OCI-LY7 (cell line): Measurements from ENCODE around the gene EFCAB13. TPM values are rescaled to one million over a fixed set of nuclear protein-coding genes. Genes with fewer than 3 reads are reported as not detected.
"Not testable (repeated sequence)": the region's sequence is repeated elsewhere in the genome, so short reads cannot be mapped to it uniquely, and the experiment has no call there.

ENCODE experiments used
- BruUV-seq: library from RNA; stranded (reverse); fragments of 400-500 nt; replicated peaks from 2 replicates; lab custom pipeline; 2021; lab: Mats Ljungman, UMichigan
- CTCF ChIA-PET: fragments of 300-600 bp; sonication (Branson Sonifier 250); formaldehyde crosslinking; loops from one replicate; lab custom pipeline; 2022; ENCODE audit warnings: antibody characterized with exemption; ENCODE audit not compliant: unreplicated experiment; lab: Charles Lee
- POLR2A ChIA-PET: fragments of 300-600 bp; sonication (Branson Sonifier 250); formaldehyde crosslinking; loops from one replicate; lab custom pipeline; 2022; ENCODE audit warnings: antibody characterized with exemption; lab: Charles Lee
- DNase-seq: peaks from one replicate; pipeline ENCODE4 v3.0.0-alpha.2; 2015; ENCODE audit warnings: low spot score
- H2AFZ ChIP-seq: fragments of 200-600 bp; sonication (generic), shearing (Covaris generic); 2 replicates; pipeline ENCODE4 v1.6.1; 2014; ENCODE audit warnings: mild to moderate bottlenecking, antibody characterized with exemption, low read length, moderate library complexity
- H3K27ac ChIP-seq: fragments of 200-600 bp; sonication (generic); 2 replicates; pipeline ENCODE4 v1.5.1; 2014; ENCODE audit warnings: mixed run types, low read depth, mild to moderate bottlenecking, moderate library complexity, low read length, inconsistent platforms; ENCODE audit not compliant: poor library complexity, severe bottlenecking
- H3K36me3 ChIP-seq: fragments of 200-600 bp; sonication (generic); 2 replicates; pipeline ENCODE4 v1.6.1; 2014; ENCODE audit warnings: mild to moderate bottlenecking, antibody characterized with exemption, low read length, moderate library complexity, mixed read lengths; ENCODE audit not compliant: insufficient read depth
- H3K4me1 ChIP-seq: fragments of 200-600 bp; sonication (generic); 2 replicates; pipeline ENCODE4 v1.5.1; 2014; ENCODE audit warnings: mild to moderate bottlenecking, low read length; ENCODE audit not compliant: insufficient read depth, poor library complexity, severe bottlenecking
- H3K4me2 ChIP-seq: fragments of 200-600 bp; sonication (generic); 2 replicates; pipeline ENCODE4 v1.6.1; 2014; ENCODE audit warnings: mild to moderate bottlenecking, low read length
- H3K4me3 ChIP-seq: fragments of 200-600 bp; sonication (generic); 2 replicates; pipeline ENCODE4 v1.5.1; 2014; ENCODE audit warnings: mild to moderate bottlenecking, low read depth, low read length; ENCODE audit not compliant: poor library complexity, severe bottlenecking
- H3K79me2 ChIP-seq: fragments of 200-600 bp; sonication (generic); 2 replicates; pipeline ENCODE4 v1.6.1; 2016; ENCODE audit warnings: low read depth, mild to moderate bottlenecking, low read length, moderate library complexity, mixed read lengths; ENCODE audit not compliant: insufficient read depth
- H3K9me2 ChIP-seq: fragments of 200-600 bp; sonication (generic); 2 replicates; pipeline ENCODE4 v1.6.1; 2016; ENCODE audit warnings: mild to moderate bottlenecking, low read length, mixed read lengths; ENCODE audit not compliant: insufficient read depth
- H3K9me3 ChIP-seq: fragments of 200-600 bp; sonication (generic); 2 replicates; pipeline ENCODE4 v1.6.1; 2014; ENCODE audit warnings: mild to moderate bottlenecking, mixed run types, low read length, mixed read lengths
- H4K20me1 ChIP-seq: fragments of 200-600 bp; sonication (generic); 2 replicates; pipeline ENCODE4 v1.6.1; 2014; ENCODE audit warnings: mild to moderate bottlenecking, antibody characterized with exemption, low read length, moderate library complexity, mixed read lengths; ENCODE audit not compliant: insufficient read depth
- CTCF ChIP-seq: fragments of 200-600 bp; sonication (generic); conservative IDR thresholded peaks from 2 replicates; pipeline ENCODE4 v1.5.1; 2014; ENCODE audit warnings: mild to moderate bottlenecking, antibody characterized with exemption, low read length, moderate library complexity, mixed read lengths
- EZH2phosphoT487 ChIP-seq: fragments of 200-600 bp; sonication (generic); IDR thresholded peaks from 2 replicates; pipeline ENCODE4 v1.6.1; 2018; ENCODE audit warnings: low read depth, borderline replicate concordance, mild to moderate bottlenecking, mixed run types, antibody characterized with exemption, low read length, moderate library complexity, mixed read lengths
- intact Hi-C: fragments of 100-400 bp; cut with micrococcal nuclease; formaldehyde crosslinking; loops from one replicate; pipeline ENCODE4 v1.10.0; 2022; ENCODE audit not compliant: unreplicated experiment
- total RNA-seq, 2 experiments: library from RNA; depleted of rRNA in 1 of 2; stranded (reverse); fragments of >200 nt in 1 of 2; shearing (Covaris generic) in 1 of 2; gene quantifications; 2 replicates each; pipeline ENCODE4 v1.2.3, GENCODE V29; 2014 to 2022

Gene EFCAB13
- total RNA-seq, 2 experiments from 2014 or later: 4.5 to 5.3 TPM

DNA sequence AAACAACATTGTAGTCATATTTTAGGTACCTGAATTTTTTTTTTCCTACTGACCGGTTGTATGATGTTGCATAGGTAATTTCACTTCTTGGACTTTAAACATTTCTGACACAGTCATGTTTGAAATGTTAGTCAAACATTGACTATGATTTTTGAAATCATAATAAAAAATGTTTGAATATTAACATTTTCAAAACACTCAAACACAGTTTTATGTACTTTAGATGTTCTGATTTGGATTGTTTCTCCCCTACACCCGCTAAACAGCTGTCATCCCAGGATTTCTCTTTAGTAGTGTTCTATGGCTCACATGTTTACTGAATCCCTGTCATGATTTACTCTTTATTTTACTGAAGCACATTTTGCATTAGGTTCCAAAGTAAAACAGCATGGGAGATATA lies 104.2 kb downstream of the EFCAB13 start:
- H3K4me2 ChIP-seq: no peak overlapping the region
- CTCF ChIA-PET: no interaction called here
- no peaks in the 10 kb centered on the region for H4K20me1 ChIP-seq
- H3K9me2 ChIP-seq: no peaks in the 10 kb centered on the region
- intact Hi-C loops: no loop called here
- no peak overlapping the region for H3K27ac ChIP-seq
- BruUV-seq: no TSS peak
- no peaks in the 10 kb centered on the region for H3K9me3 ChIP-seq
- H3K4me1 ChIP-seq: no peaks in the 10 kb centered on the region
- no peaks in the 10 kb centered on the region for H3K36me3 ChIP-seq
- no peak for DNase-seq
- H3K4me3 ChIP-seq: no peak overlapping the region
- TF ChIP-seq EZH2phosphoT487: no peak
- TF ChIP-seq CTCF: no peak
- H2AFZ ChIP-seq: no peak overlapping the region
- no peaks in the 10 kb centered on the region for H3K79me2 ChIP-seq
- POLR2A ChIA-PET: no interaction called here

GRCh38 chr17:47432240-47432639 lies 108.5 kb downstream of the EFCAB13 start:
- H3K4me2 ChIP-seq, H3K4me3 ChIP-seq, H3K9me3 ChIP-seq, H3K9me2 ChIP-seq, DNase-seq, intact Hi-C loops, H3K79me2 ChIP-seq, H3K36me3 ChIP-seq, H4K20me1 ChIP-seq, BruUV-seq, CTCF ChIA-PET, POLR2A ChIA-PET, H3K27ac ChIP-seq, H2AFZ ChIP-seq, H3K4me1 ChIP-seq: not testable (repeated sequence)

GRCh38 chr17:47465165-47465564 lies 141.4 kb downstream of the EFCAB13 start:
- ChIA-PET POLR2A (no interaction called here), CTCF (no interaction called here)
- Histone ChIP-seq H3K4me2 (no peak overlapping the region), H4K20me1 (no peaks in the 10 kb centered on the region), H3K9me3 (no peaks in the 10 kb centered on the region), H3K4me3 (no peak overlapping the region), H3K4me1 (no peaks in the 10 kb centered on the region), H3K36me3 (no peaks in the 10 kb centered on the region), H3K27ac (no peak overlapping the region), H2AFZ (no peak overlapping the region), H3K9me2 (no peaks in the 10 kb centered on the region), H3K79me2 (no peaks in the 10 kb centered on the region)
- intact Hi-C loops: no loop called here
- no TSS peak for BruUV-seq
- DNase-seq: no peak
- TF ChIP-seq CTCF: no peak
- TF ChIP-seq EZH2phosphoT487: no peak

GRCh38 chr17:47466976-47467375 lies 143.2 kb downstream of the EFCAB13 start:
- H3K9me3 ChIP-seq, POLR2A ChIA-PET, CTCF ChIA-PET, H3K79me2 ChIP-seq, H3K4me1 ChIP-seq, H3K4me2 ChIP-seq, H3K9me2 ChIP-seq, intact Hi-C loops, BruUV-seq, DNase-seq, H4K20me1 ChIP-seq, H3K36me3 ChIP-seq, H3K27ac ChIP-seq, H3K4me3 ChIP-seq, H2AFZ ChIP-seq: not testable (repeated sequence)
